GM19455 (cell line): ENCODE data around the gene SERPIND1.

Experiments used
- ATAC-seq: cut with Tn5 transposase; IDR thresholded peaks from one replicate; pipeline ENCODE4 v1.9.1; 2021; ENCODE audit not compliant: unreplicated experiment

Gene SERPIND1

DNA sequence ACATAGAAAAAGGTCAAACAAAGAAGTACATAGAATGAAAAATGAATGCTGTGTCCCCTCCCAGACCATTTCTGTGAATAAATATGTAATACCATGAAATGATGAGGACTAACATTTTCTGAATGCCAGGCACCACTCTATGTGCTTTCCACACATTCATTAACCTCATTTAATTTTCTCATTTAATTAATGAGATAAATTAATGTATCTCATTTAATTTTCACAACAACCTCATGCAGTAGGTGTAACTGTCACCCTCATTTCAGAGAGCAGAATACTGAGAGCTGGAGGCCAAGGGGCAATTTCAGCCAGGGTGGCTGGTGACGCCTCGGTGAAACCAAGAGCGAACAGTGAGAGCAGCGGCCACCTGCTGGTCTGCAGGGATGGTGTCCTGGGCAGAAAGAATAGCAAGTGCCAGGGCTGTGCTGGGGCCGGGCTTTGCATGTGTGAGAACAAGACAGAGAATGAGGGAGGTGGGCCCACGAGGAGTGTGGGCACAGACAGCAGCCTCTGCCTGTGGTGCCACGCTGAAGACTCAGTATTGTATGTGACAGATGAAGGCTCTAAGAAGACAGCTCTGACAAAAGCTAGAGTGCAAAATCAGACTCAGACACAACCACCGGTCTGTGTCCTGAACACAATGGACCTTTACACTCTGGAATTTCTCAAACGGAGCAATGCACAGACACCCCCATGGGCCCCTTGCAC is 1.8 kb upstream of the SERPIND1 start:
- ATAC-seq = no peak

DNA sequence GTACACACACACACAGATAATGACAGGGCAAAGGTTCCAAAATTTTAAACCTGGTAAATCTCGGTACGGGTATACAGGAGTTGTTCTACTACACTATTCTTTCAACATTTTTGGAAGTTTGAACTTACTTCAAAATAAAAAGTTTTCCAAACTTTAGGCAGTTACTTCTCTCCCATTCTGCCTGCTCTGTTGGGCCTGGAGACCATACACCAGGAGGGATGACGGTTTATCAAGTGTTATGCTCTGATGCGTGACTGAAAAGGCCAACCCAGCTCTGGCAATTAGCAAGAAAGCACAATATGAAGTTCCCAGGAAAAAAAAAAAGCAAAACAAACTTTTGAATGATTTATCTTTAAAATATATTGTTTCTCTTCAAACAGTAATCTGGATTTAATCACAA is 969 bp downstream of the SERPIND1 start:
- ATAC-seq = no peak

DNA sequence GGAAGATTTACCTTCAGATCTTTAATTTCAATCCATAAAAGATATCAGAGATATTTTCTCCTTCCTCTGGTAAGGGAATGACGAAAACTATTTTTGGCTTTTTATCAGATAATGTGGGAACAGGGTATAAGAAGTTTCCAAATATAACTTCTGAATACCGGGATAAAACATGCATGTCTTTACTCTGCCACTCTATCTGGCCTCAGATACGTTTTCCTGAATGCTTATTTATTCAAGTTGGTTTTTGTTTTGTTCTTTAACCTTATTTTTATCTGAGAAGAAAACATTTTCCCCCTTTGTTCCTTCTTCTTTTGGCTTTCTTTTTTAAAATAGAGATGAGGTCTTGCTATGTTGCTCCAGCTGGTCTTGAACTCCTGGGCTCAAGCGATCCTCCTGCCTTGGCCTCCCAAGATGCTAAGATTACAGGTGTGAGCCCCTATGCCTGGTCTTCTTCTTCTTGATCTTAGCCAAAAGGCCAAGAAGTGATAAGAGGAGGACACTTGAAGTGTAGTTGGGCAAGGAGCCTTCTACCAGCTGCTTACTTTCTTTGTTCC is 1.5 kb downstream of the SERPIND1 start:
- ATAC-seq = no peak

DNA sequence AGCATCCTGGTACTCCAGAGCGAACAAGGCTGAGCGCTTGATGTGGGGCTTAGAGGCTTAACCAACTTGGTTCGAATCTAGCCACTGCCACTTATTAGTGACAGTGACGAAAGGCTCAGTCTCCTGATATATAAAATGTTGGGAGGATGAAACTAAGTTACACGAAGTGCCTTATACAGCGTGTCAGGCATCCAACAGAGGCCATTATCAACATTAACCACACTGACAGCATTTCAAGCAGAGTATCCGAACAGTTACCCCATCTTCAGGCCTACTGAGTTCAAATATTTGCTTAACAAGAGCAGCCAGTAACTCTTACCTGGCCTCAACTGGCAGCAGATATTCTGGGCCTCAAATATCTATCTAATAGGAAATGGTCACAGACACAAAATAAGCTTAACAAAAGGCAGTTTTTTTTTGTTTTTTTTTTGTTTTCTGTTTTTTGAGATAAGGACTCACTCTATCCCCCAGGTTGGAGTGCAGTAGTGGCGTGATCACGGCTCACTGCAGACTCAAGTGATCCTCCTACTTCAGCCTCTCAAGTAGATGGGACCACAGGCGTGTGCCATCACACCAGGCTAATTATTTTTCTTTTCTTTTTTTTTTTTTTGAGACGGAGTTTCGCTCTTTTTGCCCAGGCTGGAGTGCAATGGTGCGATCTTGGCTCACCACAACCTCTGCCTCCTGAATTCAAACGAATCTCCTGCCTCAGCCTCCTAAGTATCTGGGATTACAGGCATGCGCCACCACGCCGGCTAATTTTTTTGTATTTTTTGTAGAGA is 2.9 kb downstream of the SERPIND1 start:
- no peak for ATAC-seq

DNA sequence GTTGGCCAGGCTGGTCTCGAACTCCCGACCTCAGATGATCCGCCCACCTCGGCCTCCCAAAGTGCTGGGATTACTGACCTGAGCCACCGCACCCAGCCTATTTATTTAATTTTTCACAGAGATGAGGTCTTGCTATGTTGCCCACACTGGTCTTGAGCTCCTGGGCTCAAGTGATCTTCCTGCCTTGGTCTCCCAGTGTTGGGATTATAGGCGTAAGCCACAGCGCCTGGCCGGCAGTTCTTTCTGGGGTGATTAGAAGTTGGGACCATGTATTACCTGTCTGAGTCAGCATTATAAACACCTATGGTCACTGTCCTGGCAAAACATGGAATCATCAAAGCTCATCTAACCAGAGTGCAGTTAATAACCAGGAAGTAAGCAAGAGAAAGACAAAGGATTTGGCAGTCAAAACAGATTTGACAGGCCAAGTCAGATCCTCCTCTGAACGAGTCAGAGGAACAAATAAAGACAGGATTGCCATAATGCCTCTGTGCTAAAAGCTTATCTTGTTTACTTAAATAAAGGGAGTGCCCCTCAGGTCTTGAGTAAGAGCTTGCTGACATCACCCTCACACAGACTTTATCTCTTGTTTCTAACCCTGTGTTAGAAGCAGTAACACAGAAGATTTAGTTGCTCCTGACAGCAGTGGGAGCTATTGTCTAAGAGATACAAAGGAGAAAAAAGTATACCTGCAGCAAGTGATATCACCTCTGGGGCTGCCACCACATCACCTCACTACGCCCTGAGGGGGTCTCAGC is 3.7 kb downstream of the SERPIND1 start:
- no peak for ATAC-seq

DNA sequence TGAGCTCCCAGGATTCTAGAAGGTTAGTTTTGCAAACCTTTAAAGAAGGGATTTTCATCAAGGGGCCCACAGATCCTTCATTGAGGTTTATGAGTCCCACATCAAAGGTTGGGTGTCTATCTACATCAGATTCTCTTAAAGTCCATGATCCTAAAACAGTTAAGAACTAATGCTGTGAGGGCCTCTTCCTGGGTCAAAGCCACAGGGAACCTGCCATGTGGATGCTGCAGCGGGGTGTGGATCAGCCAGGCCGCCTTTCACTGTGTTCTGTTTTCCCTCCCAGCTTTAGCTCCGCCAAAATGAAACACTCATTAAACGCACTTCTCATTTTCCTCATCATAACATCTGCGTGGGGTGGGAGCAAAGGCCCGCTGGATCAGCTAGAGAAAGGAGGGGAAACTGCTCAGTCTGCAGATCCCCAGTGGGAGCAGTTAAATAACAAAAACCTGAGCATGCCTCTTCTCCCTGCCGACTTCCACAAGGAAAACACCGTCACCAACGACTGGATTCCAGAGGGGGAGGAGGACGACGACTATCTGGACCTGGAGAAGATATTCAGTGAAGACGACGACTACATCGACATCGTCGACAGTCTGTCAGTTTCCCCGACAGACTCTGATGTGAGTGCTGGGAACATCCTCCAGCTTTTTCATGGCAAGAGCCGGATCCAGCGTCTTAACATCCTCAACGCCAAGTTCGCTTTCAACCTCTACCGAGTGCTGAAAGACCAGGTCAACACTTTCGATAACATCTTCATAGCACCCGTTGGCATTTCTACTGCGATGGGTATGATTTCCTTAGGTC is 5.3 kb downstream of the SERPIND1 start:
- ATAC-seq = no peak

DNA sequence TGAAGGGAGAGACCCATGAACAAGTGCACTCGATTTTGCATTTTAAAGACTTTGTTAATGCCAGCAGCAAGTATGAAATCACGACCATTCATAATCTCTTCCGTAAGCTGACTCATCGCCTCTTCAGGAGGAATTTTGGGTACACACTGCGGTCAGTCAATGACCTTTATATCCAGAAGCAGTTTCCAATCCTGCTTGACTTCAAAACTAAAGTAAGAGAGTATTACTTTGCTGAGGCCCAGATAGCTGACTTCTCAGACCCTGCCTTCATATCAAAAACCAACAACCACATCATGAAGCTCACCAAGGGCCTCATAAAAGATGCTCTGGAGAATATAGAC is 5.9 kb downstream of the SERPIND1 start:
- no peak for ATAC-seq

DNA sequence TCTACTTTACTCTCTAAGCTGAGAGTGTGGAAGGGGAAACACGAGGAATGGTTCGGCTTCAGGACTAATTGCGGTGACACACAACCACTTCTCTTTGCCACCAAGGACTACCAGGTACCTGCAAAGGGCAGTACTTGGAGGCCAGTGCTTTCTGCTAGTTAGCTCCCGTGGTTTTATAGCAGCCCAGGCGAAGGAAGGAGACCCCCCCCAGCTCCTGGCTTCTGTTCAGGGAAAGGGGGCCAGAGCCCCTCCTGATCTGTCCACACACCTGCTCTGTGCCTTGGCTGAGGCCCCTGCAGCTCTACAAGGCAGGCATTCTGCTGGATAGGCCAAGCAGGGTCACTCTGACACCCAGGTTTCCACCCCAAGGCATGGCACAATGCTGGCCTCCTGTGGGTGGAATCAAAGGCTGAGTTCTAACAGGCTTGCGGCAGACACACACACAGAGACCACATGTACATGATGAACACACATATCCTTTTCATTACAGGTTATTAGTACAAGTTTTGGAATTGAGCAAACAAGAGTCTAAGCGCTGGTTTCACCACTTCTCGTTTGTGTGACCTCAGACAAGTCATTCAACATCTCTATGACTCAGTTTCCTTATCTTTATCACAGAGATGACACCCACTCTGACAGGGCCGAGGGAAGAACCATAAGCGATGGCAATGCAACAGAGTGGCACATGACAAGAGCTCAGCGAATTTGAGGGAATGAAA is 7.5 kb downstream of the SERPIND1 start:
- ATAC-seq = no peak

DNA sequence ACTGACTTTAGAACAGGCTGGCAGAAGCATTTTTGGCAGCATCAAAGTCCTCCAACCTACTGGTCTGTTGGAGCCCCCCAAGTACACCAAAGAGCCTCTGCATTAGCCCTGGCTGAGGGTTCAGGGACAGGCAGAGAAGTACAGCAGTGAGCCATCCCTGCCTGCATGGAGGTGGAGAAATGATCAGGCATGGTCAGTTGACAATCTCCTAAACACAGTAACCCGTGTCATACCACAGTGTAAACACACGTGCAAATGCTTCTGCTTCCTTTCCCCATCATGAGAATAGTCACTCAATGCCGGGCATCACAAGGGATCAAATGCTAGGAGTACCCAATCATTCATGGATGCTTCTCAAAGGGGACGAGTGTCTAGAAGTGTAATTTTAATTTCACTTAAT is 8.2 kb downstream of the SERPIND1 start:
- no peak for ATAC-seq

DNA sequence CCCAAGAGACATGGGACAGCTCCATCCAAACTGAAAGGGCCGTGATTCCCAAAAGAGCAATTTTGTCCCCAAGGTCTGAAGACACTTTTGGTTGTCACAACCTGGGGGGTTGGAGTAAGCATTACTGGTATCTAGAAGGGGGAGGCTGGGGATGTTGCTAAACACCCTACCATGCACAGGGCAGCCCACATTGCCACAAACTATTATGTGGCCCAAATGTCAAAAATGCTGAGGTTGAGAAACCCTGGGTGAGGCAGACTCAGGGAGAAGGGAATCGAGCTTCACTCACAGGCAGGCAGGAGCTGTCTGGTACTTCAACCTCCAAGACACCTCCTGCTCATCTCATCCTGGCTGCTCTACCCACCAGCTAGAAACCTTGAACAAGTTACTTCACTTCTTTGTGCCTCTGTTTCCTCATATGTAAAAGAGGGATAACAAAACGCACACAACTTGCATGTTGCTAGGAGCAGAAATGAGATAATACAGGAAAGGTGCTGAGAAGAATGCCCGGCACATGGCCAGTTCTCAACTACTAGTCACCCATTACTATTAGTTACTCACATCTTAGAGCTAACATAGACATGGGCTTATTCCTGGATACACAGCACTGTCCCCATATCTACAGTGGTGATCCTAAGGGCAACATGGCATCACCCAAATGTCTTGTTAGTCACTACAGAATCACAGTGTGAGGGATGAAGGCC is 8.8 kb downstream of the SERPIND1 start:
- no peak for ATAC-seq

DNA sequence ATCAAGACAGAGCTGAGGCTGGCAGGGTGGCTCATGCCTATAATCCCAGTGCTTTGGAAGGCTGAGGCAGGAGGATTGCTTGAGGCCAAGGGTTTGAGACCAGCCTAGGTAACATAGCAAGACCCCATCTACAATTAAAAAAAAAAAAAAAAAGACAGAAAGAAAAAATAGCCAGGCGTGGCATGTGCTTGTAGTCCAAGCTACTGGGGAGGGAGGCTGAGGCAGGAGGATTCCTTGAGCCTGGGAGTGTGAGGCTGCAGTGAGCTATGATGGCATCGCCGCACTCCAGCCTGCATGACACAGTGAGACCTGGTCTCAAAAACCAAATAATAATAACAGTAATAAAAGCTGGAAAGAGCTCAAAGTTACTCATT is 9.4 kb downstream of the SERPIND1 start:
- no peak for ATAC-seq

DNA sequence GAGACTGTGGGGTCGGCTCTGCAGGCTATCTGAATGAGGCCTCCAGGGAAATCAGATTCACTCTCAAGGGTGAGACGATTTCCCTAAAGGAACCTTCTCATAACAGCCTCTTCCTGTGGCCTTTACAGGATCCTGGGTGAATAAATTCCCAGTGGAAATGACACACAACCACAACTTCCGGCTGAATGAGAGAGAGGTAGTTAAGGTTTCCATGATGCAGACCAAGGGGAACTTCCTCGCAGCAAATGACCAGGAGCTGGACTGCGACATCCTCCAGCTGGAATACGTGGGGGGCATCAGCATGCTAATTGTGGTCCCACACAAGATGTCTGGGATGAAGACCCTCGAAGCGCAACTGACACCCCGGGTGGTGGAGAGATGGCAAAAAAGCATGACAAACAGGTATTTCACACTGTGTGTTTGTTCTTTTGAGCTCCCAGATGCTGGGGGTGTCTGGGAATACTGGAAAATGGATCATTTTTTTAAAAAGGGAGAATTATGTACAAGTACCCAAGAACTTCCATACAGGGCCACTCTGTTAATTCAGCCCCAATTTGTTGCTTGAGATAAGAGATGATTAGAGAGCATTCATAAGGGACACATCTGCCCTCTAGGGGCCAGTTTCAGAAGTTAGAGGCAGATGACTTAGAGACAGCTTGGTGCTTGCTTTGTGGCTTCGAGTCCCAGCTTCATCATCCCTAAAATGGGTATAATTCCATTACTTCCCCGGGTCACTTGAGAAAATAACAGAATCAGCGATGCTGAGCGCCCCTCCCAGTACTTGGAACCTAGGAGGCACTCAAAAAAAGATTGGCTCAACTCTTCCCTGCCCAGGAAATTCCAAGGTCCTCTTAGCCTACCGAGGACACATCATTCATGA is 10.2 kb downstream of the SERPIND1 start:
- no peak for ATAC-seq

DNA sequence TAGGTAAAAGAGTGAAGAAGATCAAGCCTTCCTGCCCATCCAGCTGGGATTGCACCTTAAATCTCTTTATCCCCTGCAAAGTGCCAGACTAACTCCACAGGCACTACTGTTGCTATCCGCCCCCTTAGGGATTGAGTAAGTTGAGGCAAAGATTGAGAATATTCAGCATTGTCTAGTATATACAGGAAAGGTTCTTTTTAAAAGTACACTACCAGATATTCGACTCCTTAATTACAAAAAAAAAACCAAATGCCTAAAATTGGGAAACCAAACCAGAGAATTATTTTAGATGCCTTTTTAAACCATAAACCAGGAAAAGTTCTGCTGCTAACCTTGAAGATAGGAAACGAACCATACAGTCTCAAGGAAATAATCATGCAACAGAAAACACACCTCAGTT is 11.5 kb downstream of the SERPIND1 start:
- ATAC-seq = no peak

DNA sequence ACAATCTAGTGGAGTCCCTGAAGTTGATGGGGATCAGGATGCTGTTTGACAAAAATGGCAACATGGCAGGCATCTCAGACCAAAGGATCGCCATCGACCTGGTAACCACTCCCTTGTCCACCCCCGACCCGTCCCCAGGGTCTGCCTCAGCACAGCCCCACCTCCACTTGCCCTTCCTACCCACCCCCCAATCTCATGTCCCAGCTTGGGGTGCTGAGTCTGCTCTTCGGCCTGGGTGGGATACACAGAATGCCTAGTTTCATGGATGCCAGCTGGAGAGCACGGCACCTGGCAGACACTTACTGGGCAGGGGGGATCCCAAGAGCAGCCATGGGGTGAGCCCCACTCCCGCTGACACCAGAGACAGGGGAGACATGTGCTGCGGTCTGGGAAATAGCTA is 12.1 kb downstream of the SERPIND1 start:
- ATAC-seq = no peak

DNA sequence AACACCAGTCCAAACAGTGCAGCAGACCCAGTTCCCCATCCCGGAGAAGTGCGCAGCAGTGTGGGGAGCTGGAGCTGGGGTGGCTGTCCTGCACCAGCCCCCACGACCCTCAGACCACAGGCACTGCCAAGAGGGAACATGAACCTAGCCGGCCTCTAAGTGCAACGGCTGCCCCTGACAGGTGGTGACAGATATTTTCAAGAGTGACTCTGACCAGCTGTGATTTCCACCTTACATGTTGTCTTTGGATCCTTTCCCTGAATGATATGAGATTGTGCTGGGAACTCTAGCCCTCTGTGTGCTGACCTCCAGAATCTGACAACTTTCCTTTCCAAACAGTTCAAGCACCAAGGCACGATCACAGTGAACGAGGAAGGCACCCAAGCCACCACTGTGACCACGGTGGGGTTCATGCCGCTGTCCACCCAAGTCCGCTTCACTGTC is 12.6 kb downstream of the SERPIND1 start:
- no peak for ATAC-seq

DNA sequence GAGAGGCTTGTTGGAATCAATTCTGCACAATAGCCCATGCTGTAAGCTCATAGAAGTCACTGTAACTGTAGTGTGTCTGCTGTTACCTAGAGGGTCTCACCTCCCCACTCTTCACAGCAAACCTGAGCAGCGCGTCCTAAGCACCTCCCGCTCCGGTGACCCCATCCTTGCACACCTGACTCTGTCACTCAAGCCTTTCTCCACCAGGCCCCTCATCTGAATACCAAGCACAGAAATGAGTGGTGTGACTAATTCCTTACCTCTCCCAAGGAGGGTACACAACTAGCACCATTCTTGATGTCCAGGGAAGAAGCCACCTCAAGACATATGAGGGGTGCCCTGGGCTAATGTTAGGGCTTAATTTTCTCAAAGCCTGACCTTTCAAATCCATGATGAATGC is 13.3 kb downstream of the SERPIND1 start:
- ATAC-seq = no peak

DNA sequence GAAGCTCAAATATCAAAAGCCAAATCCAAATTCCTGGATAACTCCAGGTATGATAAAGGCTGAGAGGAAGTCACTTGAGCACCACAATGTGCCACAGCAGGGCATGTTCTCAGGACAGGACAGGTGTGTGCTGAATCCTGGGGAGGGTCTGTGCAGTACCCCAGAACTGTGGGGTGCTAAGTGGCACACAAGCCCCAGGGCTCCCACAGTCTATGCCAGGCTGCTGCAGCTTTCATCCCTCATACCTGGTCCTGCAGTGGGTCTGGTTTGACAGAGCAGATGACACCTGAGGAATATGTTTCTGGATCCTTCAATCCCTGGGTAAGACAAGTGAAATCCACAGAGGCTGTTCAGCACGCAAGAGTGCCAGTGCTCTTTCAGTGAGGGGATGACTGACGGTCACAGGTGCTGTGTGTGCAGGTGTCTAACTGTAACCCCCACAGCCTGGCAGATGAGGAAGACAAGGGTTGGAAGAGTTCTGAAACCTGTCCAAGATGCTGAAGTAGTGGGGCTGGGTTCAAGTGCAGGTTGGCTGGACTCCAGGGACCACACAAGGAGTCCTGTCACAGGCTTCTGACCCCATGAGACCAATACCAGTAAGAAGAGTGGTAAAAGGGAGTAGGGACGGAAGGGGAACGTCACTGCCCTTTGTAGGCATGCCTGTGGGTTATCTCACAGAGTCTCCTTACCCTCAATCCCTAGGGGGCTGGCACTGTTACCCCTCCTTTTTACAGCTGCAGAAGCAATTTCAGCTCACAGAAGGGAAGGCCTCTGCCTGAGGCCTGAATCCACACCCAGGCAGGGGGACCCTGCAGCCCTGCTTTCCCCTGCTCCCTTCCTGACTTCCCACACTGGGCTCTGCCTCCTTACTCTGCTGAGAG is 14.1 kb downstream of the SERPIND1 start:
- no peak for ATAC-seq
